Peyer's patch (tissue), 4 donors: ENCODE measurements around the gene MAP3K10. TPM values are rescaled to one million over a fixed set of nuclear protein-coding genes. Genes with fewer than 3 reads are reported as not detected.

ENCODE experiments used
- DNase-seq, 3 donors: peaks; one replicate each; pipeline ENCODE4 v3.0.0-alpha.2; 2017 to 2019
- H3K27ac ChIP-seq, 4 donors: fragments of 200-600 bp; sonication (generic); one replicate each; pipeline ENCODE4 v1.5.1; 2016 to 2019
- H3K27me3 ChIP-seq, 2 donors: fragments of 200-600 bp; sonication (generic); one replicate each; pipeline ENCODE4 v1.5.1; 2019
- H3K36me3 ChIP-seq, 3 donors: fragments of 200-600 bp; sonication (generic); one replicate each; pipeline ENCODE4 v1.5.1; 2016 to 2019
- H3K4me1 ChIP-seq, 4 donors: fragments of 200-600 bp; sonication (generic); one replicate each; pipeline ENCODE4 v1.5.1; 2016 to 2019
- H3K4me3 ChIP-seq, 4 donors: fragments of 200-600 bp; sonication (generic); 1 replicate in 3 of 4; 2 replicates in 1 of 4; pipeline ENCODE4 v1.5.1; 2016 to 2019; ENCODE audit warnings: mild to moderate bottlenecking in 1 of 4
- H3K9me3 ChIP-seq, 4 donors: fragments of 200-600 bp; sonication (generic); one replicate each; pipeline ENCODE4 v1.5.1; 2016 to 2019; ENCODE audit warnings: mild to moderate bottlenecking in 1 of 4
- CTCF ChIP-seq, 6 experiments: fragments of 450-650 bp in 4 of 6; fragments of 200-600 bp in 2 of 6; sonication (generic) in 1 of 6; IDR thresholded peaks; one replicate each; pipeline ENCODE4 v1.5.1; 2017 to 2019; ENCODE audit warnings: antibody characterized with exemption in 6 of 6, mild to moderate bottlenecking in 3 of 6, moderate library complexity in 1 of 6
- POLR2A ChIP-seq, 2 donors: fragments of 450-650 bp; IDR thresholded peaks; one replicate each; pipeline ENCODE4 v1.5.1; 2017; ENCODE audit warnings: antibody characterized with exemption in 2 of 2, mild to moderate bottlenecking in 2 of 2, moderate library complexity in 2 of 2
- total RNA-seq, 4 donors: library from RNA; depleted of rRNA; stranded (reverse); fragments of >200 nt; gene quantifications; one replicate each; pipeline ENCODE4 v1.1.0, GENCODE V29; 2016

The MAP3K10 gene
- total RNA-seq, 4 donors from 2014 or later, result 8.1 to 64.4 (median 16.2) TPM

- Histone ChIP-seq H3K4me1 (peaks cover 0 to 14% (median 0%) of the 10 kb centered on the region in 4 donors), H3K27me3 (no peaks in the 10 kb centered on the region), H3K4me3 (no peak overlapping the region), H3K27ac (no peak overlapping the region), H3K36me3 (peaks cover 0 to 44% (median 0%) of the 10 kb centered on the region in 3 donors), H3K9me3 (no peaks in the 10 kb centered on the region)
- no peak for DNase-seq
- TF ChIP-seq CTCF (IDR thresholded peaks at IDR 0.05), result no peak
- no peak for TF ChIP-seq POLR2A (IDR thresholded peaks at IDR 0.05)
Observed at GRCh38 chr19:40256512-40256911, 65.3 kb downstream of the MAP3K10 start.

- peaks cover 0 to 42% (median 0%) of the 10 kb centered on the region in 3 donors for H3K36me3 ChIP-seq
- H3K4me3 ChIP-seq, result no peak overlapping the region
- no peaks in the 10 kb centered on the region for H3K27me3 ChIP-seq
- H3K4me1 ChIP-seq, result peaks cover 0 to 14% (median 0%) of the 10 kb centered on the region in 4 donors
- H3K9me3 ChIP-seq, result no peaks in the 10 kb centered on the region
- TF ChIP-seq POLR2A (IDR thresholded peaks at IDR 0.05) (no peak), CTCF (IDR thresholded peaks at IDR 0.05) (no peak)
- no peak for DNase-seq
- H3K27ac ChIP-seq, result no peak overlapping the region
Observed at GRCh38 chr19:40257096-40257517, 65.9 kb downstream of the MAP3K10 start.

- DNase-seq, result no peak
- peaks cover 0 to 40% (median 0%) of the 10 kb centered on the region in 3 donors for H3K36me3 ChIP-seq
- TF ChIP-seq POLR2A (IDR thresholded peaks at IDR 0.05) (no peak), CTCF (IDR thresholded peaks at IDR 0.05) (no peak)
- H3K4me3 ChIP-seq, result no peak overlapping the region
- no peaks in the 10 kb centered on the region for H3K27me3 ChIP-seq
- H3K4me1 ChIP-seq, result peaks cover 0 to 3% (median 0%) of the 10 kb centered on the region in 4 donors
- H3K9me3 ChIP-seq, result no peaks in the 10 kb centered on the region
- H3K27ac ChIP-seq, result no peak overlapping the region
Observed at GRCh38 chr19:40261631-40262030, 70.4 kb downstream of the MAP3K10 start.

- Histone ChIP-seq H3K27ac (no peak overlapping the region), H3K4me3 (no peak overlapping the region), H3K36me3 (peaks cover 0 to 33% (median 0%) of the 10 kb centered on the region in 3 donors), H3K4me1 (peaks cover 0 to 3% (median 0%) of the 10 kb centered on the region in 4 donors), H3K27me3 (no peaks in the 10 kb centered on the region), H3K9me3 (no peaks in the 10 kb centered on the region)
- no peak for DNase-seq
- TF ChIP-seq POLR2A (IDR thresholded peaks at IDR 0.05) (no peak), CTCF (IDR thresholded peaks at IDR 0.05) (no peak)
Observed at GRCh38 chr19:40262422-40262821, 71.2 kb downstream of the MAP3K10 start.

- no peak for TF ChIP-seq POLR2A (IDR thresholded peaks at IDR 0.05)
- TF ChIP-seq CTCF (IDR thresholded peaks at IDR 0.05), result no peak
- Histone ChIP-seq H3K4me3 (no peak overlapping the region), H3K9me3 (no peaks in the 10 kb centered on the region), H3K27me3 (no peaks in the 10 kb centered on the region), H3K4me1 (peaks cover 0 to 4% (median 2%) of the 10 kb centered on the region in 4 donors), H3K27ac (no peak overlapping the region), H3K36me3 (peaks cover 0 to 33% (median 0%) of the 10 kb centered on the region in 3 donors)
- no peak for DNase-seq
Observed at GRCh38 chr19:40263440-40264313, 72.5 kb downstream of the MAP3K10 start.
